Mesendoderm (in vitro differentiated cells): ENCODE results near the gene RSAD1.
A peak's percentile ranks its signal among the peaks of the same experiment; 100 is the strongest.

Experiments
- DNase-seq: peaks from one replicate; pipeline ENCODE4 v3.0.0; 2013
- H2AK5ac ChIP-seq: 2 replicates; pipeline ENCODE4 v1.6.1; 2013; ENCODE audit warnings: low read length, inconsistent platforms
- H2BK120ac ChIP-seq: 2 replicates; pipeline ENCODE4 v1.6.1; 2013; ENCODE audit warnings: low read depth, mild to moderate bottlenecking, low read length, moderate library complexity, mixed read lengths
- H2BK15ac ChIP-seq: replicated peaks from 2 replicates; pipeline ENCODE4 v1.6.1; 2013; ENCODE audit warnings: low read depth, mild to moderate bottlenecking, moderate library complexity
- H2BK5ac ChIP-seq: 2 replicates; pipeline ENCODE4 v1.6.1; 2013; ENCODE audit warnings: low read length, inconsistent platforms
- H3K18ac ChIP-seq: 2 replicates; pipeline ENCODE4 v1.6.1; 2013; ENCODE audit warnings: mild to moderate bottlenecking, low read length, mixed read lengths
- H3K23ac ChIP-seq: one replicate; pipeline ENCODE4 v1.6.1; 2013; ENCODE audit warnings: low read length
- H3K27ac ChIP-seq: 2 replicates; pipeline ENCODE4 v1.5.1; 2013; ENCODE audit warnings: low read depth, mild to moderate bottlenecking, inconsistent platforms, low read length, moderate library complexity
- H3K27me3 ChIP-seq: 2 replicates; pipeline ENCODE4 v1.6.1; 2013; ENCODE audit warnings: low read length, control low read depth, mild to moderate bottlenecking, inconsistent platforms; ENCODE audit not compliant: insufficient read depth, poor library complexity
- H3K36me3 ChIP-seq: 2 replicates; pipeline ENCODE4 v1.6.1; 2013; ENCODE audit warnings: low read length, inconsistent platforms; ENCODE audit not compliant: control insufficient read depth, insufficient read depth
- H3K4ac ChIP-seq: one replicate; pipeline ENCODE4 v1.6.1; 2013; ENCODE audit warnings: low read depth, mild to moderate bottlenecking, low read length, moderate library complexity
- H3K4me1 ChIP-seq: 2 replicates; pipeline ENCODE4 v1.6.1; 2013; ENCODE audit warnings: low read depth, low read length, inconsistent platforms; ENCODE audit not compliant: control insufficient read depth
- H3K4me2 ChIP-seq: 2 replicates; pipeline ENCODE4 v1.6.1; 2013; ENCODE audit warnings: low read length
- H3K4me3 ChIP-seq: 2 replicates; pipeline ENCODE4 v1.5.1; 2013; ENCODE audit warnings: mild to moderate bottlenecking, low read length
- H3K56ac ChIP-seq: one replicate; pipeline ENCODE4 v1.6.1; 2013; ENCODE audit warnings: low read length
- H3K79me1 ChIP-seq: 2 replicates; pipeline ENCODE4 v1.6.1; 2013; ENCODE audit warnings: low read length, inconsistent platforms
- H3K79me2 ChIP-seq: 2 replicates; pipeline ENCODE4 v1.6.1; 2013; ENCODE audit warnings: mild to moderate bottlenecking, low read length; ENCODE audit not compliant: control insufficient read depth, insufficient read depth
- H3K9ac ChIP-seq: 2 replicates; pipeline ENCODE4 v1.6.1; 2013; ENCODE audit warnings: low read length, inconsistent platforms
- H4K5ac ChIP-seq: one replicate; pipeline ENCODE4 v1.6.1; 2013; ENCODE audit warnings: low read length
- H4K8ac ChIP-seq: one replicate; pipeline ENCODE4 v1.6.1; 2013; ENCODE audit warnings: low read depth, mild to moderate bottlenecking, control low read depth, low read length, moderate library complexity
- WGBS: extraction: QIAGEN DNeasy Blood & Tissue Kit; methylation state at CpG from one replicate; pipeline ENCODE4 v1.1.7; 2013; ENCODE audit warnings: low lambda C conversion rate, missing lambda C conversion rate; ENCODE audit not compliant: insufficient coverage; ENCODE audit errors: extremely low coverage; 5-methylcytosine and 5-hydroxymethylcytosine counted together

Gene RSAD1

GRCh38 chr17:50465635-50466034 lies 13.0 kb upstream of the RSAD1 start:
- no peaks in the 10 kb centered on the region for H3K27me3 ChIP-seq
- WGBS = no CpG with 5 or more reads among the region's 9 CpGs
- no peak overlapping the region for H2BK120ac ChIP-seq

GRCh38 chr17:50466371-50467113 lies 12.1 kb upstream of the RSAD1 start:
- Histone ChIP-seq H2BK120ac (no peak overlapping the region), H3K79me2 (no peaks in the 10 kb centered on the region), H3K36me3 (no peaks in the 10 kb centered on the region), H4K8ac (no peak overlapping the region), H3K9ac (no peak overlapping the region), H3K56ac (no peak overlapping the region), H2BK5ac (no peak overlapping the region), H3K79me1 (no peaks in the 10 kb centered on the region), H3K18ac (no peak overlapping the region), H3K4me1 (no peaks in the 10 kb centered on the region), H2AK5ac (no peak overlapping the region), H3K27me3 (no peaks in the 10 kb centered on the region), H3K4ac (no peak overlapping the region), H3K4me2 (no peak overlapping the region), H3K4me3 (no peak overlapping the region), H3K23ac (no peak overlapping the region), H4K5ac (no peak overlapping the region), H3K27ac (no peak overlapping the region), H2BK15ac (no peak overlapping the region)
- no peak for DNase-seq
- WGBS = no CpG with 5 or more reads among the region's 9 CpGs

More at GRCh38 chr17:50465635-50466034, 13.0 kb upstream of the RSAD1 start:
- Histone ChIP-seq H3K4me3 (no peak overlapping the region), H3K4ac (no peak overlapping the region), H2BK15ac (no peak overlapping the region), H4K8ac (no peak overlapping the region), H3K79me1 (no peaks in the 10 kb centered on the region), H3K23ac (no peak overlapping the region), H3K4me2 (no peak overlapping the region), H3K4me1 (no peaks in the 10 kb centered on the region), H2BK5ac (no peak overlapping the region), H3K36me3 (no peaks in the 10 kb centered on the region), H4K5ac (no peak overlapping the region), H3K9ac (no peak overlapping the region), H2AK5ac (no peak overlapping the region), H3K27ac (no peak overlapping the region), H3K18ac (no peak overlapping the region), H3K79me2 (no peaks in the 10 kb centered on the region), H3K56ac (no peak overlapping the region)
- no peak for DNase-seq

GRCh38 chr17:50467114-50467854 lies 11.4 kb upstream of the RSAD1 start:
- H3K36me3 ChIP-seq = no peaks in the 10 kb centered on the region

GRCh38 chr17:50467855-50468303 lies 10.8 kb upstream of the RSAD1 start:
- H3K4me3 ChIP-seq = no peak overlapping the region
- no peak overlapping the region for H2BK15ac ChIP-seq
- no peak overlapping the region for H4K5ac ChIP-seq
- no peak overlapping the region for H3K56ac ChIP-seq
- H3K9ac ChIP-seq = no peak overlapping the region
- no peak overlapping the region for H4K8ac ChIP-seq
- WGBS = no CpG with 5 or more reads among the region's 13 CpGs
- H3K4ac ChIP-seq = no peak overlapping the region
- no peak overlapping the region for H2AK5ac ChIP-seq
- H2BK5ac ChIP-seq = no peak overlapping the region
- H3K23ac ChIP-seq = no peak overlapping the region
- no peaks in the 10 kb centered on the region for H3K79me1 ChIP-seq
- H3K27ac ChIP-seq = no peak overlapping the region
- DNase-seq = no peak
- H3K79me2 ChIP-seq = no peaks in the 10 kb centered on the region
- no peak overlapping the region for H3K18ac ChIP-seq
- H3K27me3 ChIP-seq = no peaks in the 10 kb centered on the region
- no peaks in the 10 kb centered on the region for H3K4me1 ChIP-seq
- no peak overlapping the region for H3K4me2 ChIP-seq
- H2BK120ac ChIP-seq = no peak overlapping the region
- H3K36me3 ChIP-seq = no peaks in the 10 kb centered on the region

More at GRCh38 chr17:50467114-50467854, 11.4 kb upstream of the RSAD1 start:
- Histone ChIP-seq H3K27me3 (no peaks in the 10 kb centered on the region), H2AK5ac (no peak overlapping the region), H3K4ac (no peak overlapping the region), H2BK15ac (no peak overlapping the region), H3K4me3 (no peak overlapping the region), H4K8ac (no peak overlapping the region), H3K56ac (no peak overlapping the region), H3K4me1 (no peaks in the 10 kb centered on the region), H3K9ac (no peak overlapping the region), H3K79me2 (no peaks in the 10 kb centered on the region), H3K27ac (no peak overlapping the region), H2BK120ac (no peak overlapping the region), H4K5ac (no peak overlapping the region), H2BK5ac (no peak overlapping the region), H3K79me1 (no peaks in the 10 kb centered on the region), H3K23ac (no peak overlapping the region), H3K18ac (no peak overlapping the region), H3K4me2 (no peak overlapping the region)
- no CpG with 5 or more reads among the region's 7 CpGs for WGBS
- no peak for DNase-seq

- Histone ChIP-seq H2BK120ac (no peak within 1 kb of the TSS), H3K4me3 (no peak within 1 kb of the TSS), H3K23ac (no peak within 1 kb of the TSS), H3K4me1 (no peaks in the 10 kb centered on the region), H2BK15ac (no peak within 1 kb of the TSS), H3K79me1 (no peaks in the 10 kb centered on the region), H3K27me3 (no peaks in the 10 kb centered on the region), H2BK5ac (no peak within 1 kb of the TSS), H3K4me2 (peak within 1 kb of the TSS; percentile 11), H3K79me2 (no peaks in the 10 kb centered on the region), H4K5ac (no peak within 1 kb of the TSS), H3K9ac (peak within 1 kb of the TSS; percentile 37), H3K18ac (no peak within 1 kb of the TSS), H3K36me3 (no peaks in the 10 kb centered on the region), H3K56ac (peak within 1 kb of the TSS; percentile 62), H4K8ac (no peak within 1 kb of the TSS), H2AK5ac (no peak within 1 kb of the TSS), H3K4ac (no peak within 1 kb of the TSS), H3K27ac (no peak within 1 kb of the TSS)
- no peak for DNase-seq
- WGBS = no CpG with 5 or more reads among the region's 71 CpGs
These were observed 10.1 kb upstream of the RSAD1 start, which contains the start of gene CHAD for GRCh38 chr17:50468304-50469207. CHAD (minus strand) TSS chr17:50468880; CDS start chr17:50468813, 67 bp downstream.
